H1 (cell line): ENCODE measurements around the gene PLSCR3. TPM values are rescaled to one million over a fixed set of nuclear protein-coding genes. Genes with fewer than 3 reads are reported as not detected.

ENCODE experiments used
- CTCF ChIA-PET: fragments of 300-600 bp; sonication (Branson Sonifier 250); formaldehyde crosslinking; loops from one replicate; lab custom pipeline; 2021; ENCODE audit not compliant: partially characterized antibody; lab: Charles Lee
- POLR2A ChIA-PET: fragments of 300-600 bp; sonication (Branson Sonifier 250); formaldehyde crosslinking; loops from one replicate; lab custom pipeline; 2021; ENCODE audit warnings: inconsistent platforms; ENCODE audit not compliant: partially characterized antibody; lab: Charles Lee
- DNase-seq, 2 experiments: peaks; one replicate each; pipeline versions ENCODE4 v3.0.0 to v3.0.0-alpha.2; 2010 to 2022; ENCODE audit warnings: low spot score in 2 of 2, low read depth in 1 of 2, mixed read lengths in 1 of 2
- FAIRE-seq: peaks from 2 replicates; lab custom pipeline; 2011; peaks lifted over from hg19 to GRCh38; lab: Jason Lieb, UNC
- H2AFZ ChIP-seq: 2 replicates; pipeline ENCODE4 v1.8.1; 2012; ENCODE audit warnings: low read length, inconsistent platforms
- H2AK5ac ChIP-seq: 2 replicates; pipeline ENCODE4 v1.6.1; 2013; ENCODE audit warnings: low read depth, low read length
- H2BK120ac ChIP-seq: replicated peaks from 2 replicates; pipeline ENCODE3; 2013; ENCODE audit warnings: low read depth, low read length, inconsistent platforms
- H2BK12ac ChIP-seq: 2 replicates; pipeline ENCODE4 v1.6.1; 2013; ENCODE audit warnings: low read depth, low read length
- H2BK15ac ChIP-seq: 2 replicates; pipeline ENCODE4 v1.6.1; 2013; ENCODE audit warnings: low read length
- H2BK20ac ChIP-seq: 2 replicates; pipeline ENCODE4 v1.6.1; 2013; ENCODE audit warnings: low read length
- H2BK5ac ChIP-seq: 2 replicates; pipeline ENCODE4 v1.6.1; 2013; ENCODE audit warnings: low read depth, low read length
- H3K14ac ChIP-seq: 2 replicates; pipeline ENCODE4 v1.6.1; 2013; ENCODE audit warnings: inconsistent platforms; ENCODE audit not compliant: insufficient read length
- H3K18ac ChIP-seq: 2 replicates; pipeline ENCODE4 v1.6.1; 2013; ENCODE audit warnings: low read length; ENCODE audit errors: extremely low read depth
- H3K23ac ChIP-seq: 2 replicates; pipeline ENCODE4 v1.6.1; 2013; ENCODE audit warnings: inconsistent platforms; ENCODE audit not compliant: insufficient read length
- H3K23me2 ChIP-seq: 2 replicates; pipeline ENCODE4 v1.6.1; 2013; ENCODE audit warnings: low read depth, low read length
- H3K27ac ChIP-seq: 2 replicates; pipeline ENCODE4 v1.6.1; 2011; ENCODE audit warnings: low read depth, low read length, inconsistent platforms
- H3K27me3 ChIP-seq, 4 experiments: replicated peaks in 1 of 4; 1 replicate in 1 of 4; 2 replicates in 3 of 4; pipeline versions ENCODE4 v1.6.1 to v1.8.1; 2011 to 2013; ENCODE audit warnings: low read length in 3 of 4, mild to moderate bottlenecking in 3 of 4, inconsistent platforms in 2 of 4, mixed read lengths in 2 of 4, moderate library complexity in 1 of 4; ENCODE audit not compliant: control insufficient read depth in 3 of 4, insufficient read depth in 3 of 4; ENCODE audit errors: extremely low read depth in 1 of 4
- H3K36me3 ChIP-seq, 4 experiments: 2 replicates each; pipeline versions ENCODE4 v1.6.1 to v1.8.1; 2011 to 2013; ENCODE audit warnings: mild to moderate bottlenecking in 4 of 4, low read length in 3 of 4, moderate library complexity in 2 of 4, control low read depth in 1 of 4, inconsistent platforms in 1 of 4; ENCODE audit not compliant: insufficient read depth in 4 of 4, control insufficient read depth in 2 of 4
- H3K4ac ChIP-seq: replicated peaks from 2 replicates; pipeline ENCODE3; 2013; ENCODE audit warnings: low read length, low read depth, mixed read lengths, inconsistent platforms; ENCODE audit not compliant: insufficient read length
- H3K4me1 ChIP-seq, 4 experiments: replicated peaks in 1 of 4; 1 replicate in 1 of 4; 2 replicates in 3 of 4; pipeline versions ENCODE4 v1.6.1 to v1.8.1; 2011 to 2013; ENCODE audit warnings: low read length in 3 of 4, inconsistent platforms in 2 of 4, mixed read lengths in 1 of 4; ENCODE audit not compliant: insufficient read depth in 4 of 4, control insufficient read depth in 3 of 4
- H3K4me2 ChIP-seq, 2 experiments: 2 replicates each; pipeline versions ENCODE4 v1.6.1 to v1.8.1; 2011 to 2013; ENCODE audit warnings: low read depth in 2 of 2, low read length in 2 of 2, control low read depth in 1 of 2, inconsistent platforms in 1 of 2, mild to moderate bottlenecking in 1 of 2; ENCODE audit not compliant: insufficient read depth in 1 of 2
- H3K4me3 ChIP-seq, 4 experiments: fragments of 200-600, 300-600 bp in 1 of 4; sonication (generic), shearing (Covaris generic), sonication (Bioruptor Twin) in 1 of 4; 2 replicates each; pipeline versions ENCODE4 v1.5.1 to v1.8.1; 2011 to 2016; ENCODE audit warnings: low read length in 4 of 4, low read depth in 3 of 4, control low read depth in 2 of 4, inconsistent platforms in 2 of 4, mild to moderate bottlenecking in 2 of 4, mixed read lengths in 1 of 4, moderate library complexity in 1 of 4; ENCODE audit not compliant: insufficient read depth in 2 of 4; ENCODE audit errors: extremely low read depth in 1 of 4
- H3K56ac ChIP-seq: replicated peaks from 2 replicates; pipeline ENCODE3; 2013; ENCODE audit warnings: low read depth, mild to moderate bottlenecking, mixed read lengths, low read length, inconsistent platforms; ENCODE audit not compliant: insufficient read length
- H3K79me1 ChIP-seq: 2 replicates; pipeline ENCODE4 v1.6.1; 2013; ENCODE audit warnings: low read depth, low read length, control low read depth
- H3K79me2 ChIP-seq, 2 experiments: 2 replicates each; pipeline versions ENCODE4 v1.6.1 to v1.8.1; 2012 to 2013; ENCODE audit warnings: low read length in 2 of 2, mild to moderate bottlenecking in 2 of 2, inconsistent platforms in 1 of 2; ENCODE audit not compliant: insufficient read depth in 2 of 2, control insufficient read depth in 1 of 2
- H3K9ac ChIP-seq, 4 experiments: replicated peaks in 1 of 4; 1 replicate in 1 of 4; 2 replicates in 3 of 4; pipeline versions ENCODE4 v1.6.1 to v1.8.1; 2011 to 2013; ENCODE audit warnings: low read depth in 3 of 4, low read length in 3 of 4, control low read depth in 2 of 4, mild to moderate bottlenecking in 2 of 4, moderate library complexity in 2 of 4, inconsistent platforms in 1 of 4; ENCODE audit errors: extremely low read depth in 1 of 4
- H3K9me3 ChIP-seq, 2 experiments: 2 replicates each; pipeline versions ENCODE4 v1.6.1 to v1.8.1; 2012 to 2013; ENCODE audit warnings: mild to moderate bottlenecking in 2 of 2, moderate library complexity in 2 of 2, control low read depth in 1 of 2, inconsistent platforms in 1 of 2, low read depth in 1 of 2, low read length in 1 of 2, mixed read lengths in 1 of 2; ENCODE audit not compliant: insufficient read depth in 2 of 2
- H4K20me1 ChIP-seq, 2 experiments: replicated peaks in 1 of 2; 2 replicates each; pipeline versions ENCODE3 to v1.8.1; 2011 to 2013; ENCODE audit warnings: inconsistent platforms in 2 of 2, low read length in 2 of 2, mild to moderate bottlenecking in 1 of 2; ENCODE audit not compliant: insufficient read depth in 2 of 2, control insufficient read depth in 1 of 2
- H4K5ac ChIP-seq: 2 replicates; pipeline ENCODE4 v1.6.1; 2013; ENCODE audit warnings: low read length, low read depth, mixed read lengths, inconsistent platforms; ENCODE audit not compliant: insufficient read length
- H4K8ac ChIP-seq: 2 replicates; pipeline ENCODE4 v1.8.0; 2013; ENCODE audit warnings: mild to moderate bottlenecking, moderate library complexity, low read length, inconsistent platforms; ENCODE audit not compliant: insufficient read depth; ENCODE audit errors: extremely low read depth
- H4K91ac ChIP-seq: replicated peaks from 2 replicates; pipeline ENCODE3; 2013; ENCODE audit warnings: low read length, mixed read lengths, inconsistent platforms; ENCODE audit not compliant: insufficient read length
- CHD2 ChIP-seq: IDR thresholded peaks from 2 replicates; pipeline ENCODE4 v1.6.1; 2012; ENCODE audit warnings: low read length, improper control_type of control experiment
- FOSL1 ChIP-seq: IDR thresholded peaks from 2 replicates; pipeline ENCODE4 v1.6.1; 2011; ENCODE audit warnings: mild to moderate bottlenecking, low read depth, low read length, moderate library complexity; ENCODE audit not compliant: insufficient read depth
- HDAC2 ChIP-seq, 2 experiments: fragments of 300-600 bp in 1 of 2; sonication (generic) in 1 of 2; IDR thresholded peaks; 2 replicates each; pipeline ENCODE4 v1.6.1; 2011 to 2012; ENCODE audit warnings: low read depth in 2 of 2, low read length in 2 of 2, mild to moderate bottlenecking in 2 of 2, moderate library complexity in 2 of 2, borderline replicate concordance in 1 of 2, inconsistent platforms in 1 of 2
- JUN ChIP-seq: IDR thresholded peaks from 2 replicates; pipeline ENCODE4 v1.6.1; 2011; ENCODE audit warnings: low read depth, mild to moderate bottlenecking, improper control_type of control experiment, low read length
- MAFK ChIP-seq: IDR thresholded peaks from 2 replicates; pipeline ENCODE4 v1.6.1; 2012; ENCODE audit warnings: low read depth, mild to moderate bottlenecking, improper control_type of control experiment, low read length
- NRF1 ChIP-seq: IDR thresholded peaks from 2 replicates; pipeline ENCODE4 v1.6.1; 2011; ENCODE audit warnings: mild to moderate bottlenecking, low read depth, low read length, improper control_type of control experiment
- SAP30 ChIP-seq: fragments of 300-600 bp; sonication (generic); IDR thresholded peaks from 2 replicates; pipeline ENCODE4 v1.7.1; 2012; ENCODE audit warnings: low read length, moderate library complexity, mild to moderate bottlenecking, inconsistent platforms; ENCODE audit not compliant: insufficient read depth, insufficient replicate concordance
- SIN3A ChIP-seq, 2 experiments: IDR thresholded peaks in 1 of 2; conservative IDR thresholded peaks in 1 of 2; 2 replicates each; pipeline ENCODE4 v1.6.1; 2011 to 2012; ENCODE audit warnings: low read length in 2 of 2, improper control_type of control experiment in 1 of 2, low read depth in 1 of 2, mild to moderate bottlenecking in 1 of 2
- SUZ12 ChIP-seq: fragments of 200-600 bp; sonication (generic); IDR thresholded peaks from 2 replicates; pipeline ENCODE4 v1.6.1; 2012; ENCODE audit warnings: mild to moderate bottlenecking, inconsistent platforms, low read length, moderate library complexity, mixed read lengths
- TCF12 ChIP-seq: IDR thresholded peaks from 2 replicates; pipeline ENCODE4 v1.6.1; 2011; ENCODE audit warnings: low read depth, mild to moderate bottlenecking, low read length
- USF2 ChIP-seq: IDR thresholded peaks from 2 replicates; pipeline ENCODE4 v1.6.1; 2011; ENCODE audit warnings: low read length, improper control_type of control experiment
- WGBS, 2 experiments: shearing (Covaris generic) in 1 of 2; methylation state at CpG; one replicate each; pipeline versions ENCODE4 v1.1.6 to v1.1.7; 2013 to 2015; ENCODE audit warnings: low lambda C conversion rate in 2 of 2, mixed read lengths in 2 of 2, inconsistent platforms in 1 of 2, low coverage in 1 of 2, missing lambda C conversion rate in 1 of 2; ENCODE audit not compliant: insufficient replicate concordance in 2 of 2, insufficient coverage in 1 of 2, insufficient read length in 1 of 2; ENCODE audit errors: extremely low coverage in 1 of 2, missing lambda C conversion rate in 1 of 2; 5-methylcytosine and 5-hydroxymethylcytosine counted together
- polyA plus RNA-seq, 7 experiments: library from polyadenylated mRNA; depleted of rRNA in 3 of 7; stranded (reverse) in 5 of 7; unstranded in 2 of 7; fragments of >200 nt in 5 of 7; fragments of 200-250 nt in 2 of 7; gene quantifications; 1 replicate in 5 of 7; 2 replicates in 1 of 7; 4 replicates in 1 of 7; pipeline versions ENCODE4 v1.2.1 to v1.2.3, GENCODE V29; 2011 to 2013; ENCODE audit warnings: missing spikeins in 2 of 7, mixed read lengths in 2 of 7
- total RNA-seq: library from RNA; stranded (reverse); fragmentation: NEBNext Ultra II Directional; extraction: Animal tissue kit (Norgen Biotek cat#: 25700); gene quantifications from 2 replicates; pipeline ENCODE4 v1.2.1, GENCODE V29; 2021

Gene PLSCR3
- total and polyA plus RNA-seq, 2 of the 8 experiments (the other 6 are each of a cell fraction or from before 2014, with no cell fraction given): 36.1 to 38.7 TPM

- Histone ChIP-seq H2BK20ac (no peak overlapping the region), H2BK5ac (no peak overlapping the region; the same call in 1 of the 2 replicates), H3K4ac (no peak overlapping the region), H3K36me3 (no peaks in the 10 kb centered on the region), H3K4me3 (peak overlapping the region; percentile 50 to 83 (median 67)), H2BK12ac (peak overlapping the region; percentile 62; the same call in 1 of the 2 replicates), H2AFZ (no peak overlapping the region), H4K8ac (no peak overlapping the region), H4K20me1 (no peaks in the 10 kb centered on the region), H3K4me2 (peak overlapping the region; percentile 91), H3K4me1 (peaks cover 3 to 35% (median 18%) of the 10 kb centered on the region in 4 experiments), H3K27ac (peak overlapping the region; percentile 98; the same call in 1 of the 2 replicates), H3K56ac (no peak overlapping the region), H3K14ac (no peak overlapping the region), H4K91ac (peak overlapping the region; percentile 12), H2BK120ac (no peak overlapping the region), H3K79me1 (no peaks in the 10 kb centered on the region), H3K9me3 (no peaks in the 10 kb centered on the region), H2AK5ac (no peak overlapping the region), H2BK15ac (no peak overlapping the region; the same call in 1 of the 2 replicates), H3K23ac (no peak overlapping the region), H3K27me3 (peaks cover 2 to 19% (median 13%) of the 10 kb centered on the region in 4 experiments; a peak in 6 of 7 replicates), H3K9ac (peak overlapping the region in 2 of 4 experiments; percentile 94 to 95; a peak in 4 of 7 replicates), H3K23me2 (peaks cover 34% of the 10 kb centered on the region; the same call in 1 of the 2 replicates), H3K18ac (peak overlapping the region; percentile 76), H3K79me2 (no peaks in the 10 kb centered on the region), H4K5ac (peak overlapping the region; percentile 71)
- DNase-seq (no peak), FAIRE-seq (no peak)
- ChIA-PET POLR2A (interaction anchor here (0.6 to 15.5 kb wide), 28 partner anchors 11 to 826 kb away, joined by 3 to 339 read pairs (median 4); partner anchors contain the start of genes ACAP1, NLGN2, POLR2A and SLC35G6), CTCF (interaction anchor here (0.6 to 5.4 kb wide), 25 partner anchors 8 to 144 kb away, joined by 3 to 26 read pairs (median 3); partner anchors contain the start of genes NLGN2, SLC35G6, SPEM2 and TMEM256)
- 0% methylated on average over 10 of the region's 12 CpGs; no CpG with 5 or more reads in 1 of the 2 experiments for WGBS, 2 experiments
- TF ChIP-seq FOSL1 (no peak), NRF1 (no peak), USF2 (no peak), TCF12 (no peak), MAFK (peak; percentile 91; the same call in 1 of the 2 replicates), SIN3A (conservative IDR thresholded peaks at IDR 0.05 in 1 of 2, IDR thresholded peaks at IDR 0.05 in 1 of 2; ENCODE audit: low read depth in 1 of 2, low read length in 2 of 2) (peak in 1 of 2 experiments; percentile 83; a peak in 3 of 4 replicates), CHD2 (no peak), JUN (no peak), SAP30 (peak; percentile 54), SUZ12 (no peak), HDAC2 (IDR thresholded peaks at IDR 0.05; ENCODE audit: borderline replicate concordance in 1 of 2, low read depth in 2 of 2, low read length in 2 of 2) (peak; percentile 56 to 87; a peak in 3 of 4 replicates)
These were observed 46.5 kb upstream of the PLSCR3 start for GRCh38 chr17:7440834-7441195.
